Thoracic aorta (tissue), 2 donors: Measurements from ENCODE around the gene TEX51. TPM values are rescaled to one million over a fixed set of nuclear protein-coding genes. Genes with fewer than 3 reads are reported as not detected.

Experiments
- ATAC-seq: fragments of 150-250 bp; one replicate; pipeline ENCODE4 v1.8.0; 2017; ENCODE audit warnings: low read depth; ENCODE audit not compliant: insufficient number of reproducible peaks, low FRiP score
- DNase-seq: peaks from one replicate; pipeline ENCODE4 v3.0.0-alpha.2; 2020; ENCODE audit warnings: low spot score
- H3K27ac ChIP-seq, 2 donors: fragments of 200-600 bp; sonication (generic); 1 replicate in 1 of 2; 2 replicates in 1 of 2; pipeline ENCODE4 v1.5.1; 2016; ENCODE audit warnings: mild to moderate bottlenecking in 2 of 2, moderate library complexity in 2 of 2
- H3K27me3 ChIP-seq: fragments of 200-600 bp; sonication (generic); replicated peaks from 2 replicates; pipeline ENCODE4 v1.6.0; 2016; ENCODE audit warnings: mild to moderate bottlenecking; ENCODE audit not compliant: insufficient read depth
- H3K36me3 ChIP-seq: fragments of 200-600 bp; sonication (generic); one replicate; pipeline ENCODE4 v1.5.1; 2016
- H3K4me1 ChIP-seq, 2 donors: fragments of 200-600 bp; sonication (generic); 1 replicate in 1 of 2; 2 replicates in 1 of 2; pipeline versions ENCODE4 v1.5.1 to v1.6.0; 2016; ENCODE audit warnings: low read depth in 2 of 2, mild to moderate bottlenecking in 1 of 2; ENCODE audit not compliant: control insufficient read depth in 1 of 2
- H3K4me3 ChIP-seq: fragments of 200-600 bp; sonication (generic); 2 replicates; pipeline ENCODE4 v1.5.1; 2016; ENCODE audit warnings: mild to moderate bottlenecking
- H3K9me3 ChIP-seq: fragments of 200-600 bp; sonication (generic); 2 replicates; pipeline ENCODE4 v1.5.1; 2016
- total RNA-seq, 2 donors: library from RNA; depleted of rRNA; stranded (reverse); fragments of >200 nt; gene quantifications; one replicate each; pipeline versions ENCODE4 v1.1.0 to v1.2.3, GENCODE V29; 2016
- TF ChIP-seq, protein P1 (sequence below): fragments of 200-600 bp; sonication (generic); IDR thresholded peaks from one replicate; pipeline ENCODE4 v1.5.1; 2019; ENCODE audit warnings: antibody characterized with exemption

TEX51 gene
- total RNA-seq, 2 donors from 2014 or later = not detected

DNA sequence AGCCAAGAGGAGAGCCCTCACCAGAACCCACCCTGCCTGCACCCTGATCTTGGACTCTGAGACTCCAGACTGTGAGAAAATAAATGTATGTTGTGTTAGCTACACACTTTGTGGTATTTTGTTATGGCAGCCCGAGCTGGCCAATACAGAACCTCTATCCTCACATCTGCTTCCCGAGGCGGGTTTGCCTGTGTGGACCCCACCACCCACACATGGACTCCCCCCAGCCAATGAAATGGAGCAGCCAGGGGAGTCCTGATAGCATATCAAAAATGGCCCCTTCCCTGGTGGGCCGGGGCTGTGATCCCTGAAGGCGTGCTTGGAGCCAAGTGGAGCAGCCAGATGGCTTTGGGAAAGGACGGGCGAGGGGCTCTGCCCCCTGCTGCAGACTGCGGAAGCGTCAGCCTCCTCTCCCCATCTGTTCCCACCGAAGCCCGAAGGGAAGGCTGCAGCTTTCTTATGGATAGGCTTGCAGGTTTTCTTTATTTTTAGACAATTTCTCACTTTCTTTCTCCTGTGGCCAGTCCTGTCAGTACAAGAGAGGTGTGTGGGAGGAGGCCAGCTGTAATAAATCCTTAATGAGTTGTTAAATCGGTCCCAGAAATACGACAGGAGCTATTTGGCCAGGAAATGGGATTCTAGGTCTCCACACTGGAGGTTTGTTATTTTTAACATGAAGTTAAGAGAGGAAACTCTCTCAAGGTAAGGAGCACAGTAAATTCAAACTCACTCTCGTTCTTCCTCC, 34.4 kb downstream of the TEX51 start:
- Histone ChIP-seq H3K36me3 (no peaks in the 10 kb centered on the region), H3K27ac (no peak overlapping the region), H3K9me3 (no peaks in the 10 kb centered on the region), H3K27me3 (no peaks in the 10 kb centered on the region), H3K4me3 (no peak overlapping the region), H3K4me1 (no peaks in the 10 kb centered on the region)
- TF ChIP-seq, protein P1, sequence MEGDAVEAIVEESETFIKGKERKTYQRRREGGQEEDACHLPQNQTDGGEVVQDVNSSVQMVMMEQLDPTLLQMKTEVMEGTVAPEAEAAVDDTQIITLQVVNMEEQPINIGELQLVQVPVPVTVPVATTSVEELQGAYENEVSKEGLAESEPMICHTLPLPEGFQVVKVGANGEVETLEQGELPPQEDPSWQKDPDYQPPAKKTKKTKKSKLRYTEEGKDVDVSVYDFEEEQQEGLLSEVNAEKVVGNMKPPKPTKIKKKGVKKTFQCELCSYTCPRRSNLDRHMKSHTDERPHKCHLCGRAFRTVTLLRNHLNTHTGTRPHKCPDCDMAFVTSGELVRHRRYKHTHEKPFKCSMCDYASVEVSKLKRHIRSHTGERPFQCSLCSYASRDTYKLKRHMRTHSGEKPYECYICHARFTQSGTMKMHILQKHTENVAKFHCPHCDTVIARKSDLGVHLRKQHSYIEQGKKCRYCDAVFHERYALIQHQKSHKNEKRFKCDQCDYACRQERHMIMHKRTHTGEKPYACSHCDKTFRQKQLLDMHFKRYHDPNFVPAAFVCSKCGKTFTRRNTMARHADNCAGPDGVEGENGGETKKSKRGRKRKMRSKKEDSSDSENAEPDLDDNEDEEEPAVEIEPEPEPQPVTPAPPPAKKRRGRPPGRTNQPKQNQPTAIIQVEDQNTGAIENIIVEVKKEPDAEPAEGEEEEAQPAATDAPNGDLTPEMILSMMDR = no peak
- no peak for ATAC-seq
- no peak for DNase-seq

DNA sequence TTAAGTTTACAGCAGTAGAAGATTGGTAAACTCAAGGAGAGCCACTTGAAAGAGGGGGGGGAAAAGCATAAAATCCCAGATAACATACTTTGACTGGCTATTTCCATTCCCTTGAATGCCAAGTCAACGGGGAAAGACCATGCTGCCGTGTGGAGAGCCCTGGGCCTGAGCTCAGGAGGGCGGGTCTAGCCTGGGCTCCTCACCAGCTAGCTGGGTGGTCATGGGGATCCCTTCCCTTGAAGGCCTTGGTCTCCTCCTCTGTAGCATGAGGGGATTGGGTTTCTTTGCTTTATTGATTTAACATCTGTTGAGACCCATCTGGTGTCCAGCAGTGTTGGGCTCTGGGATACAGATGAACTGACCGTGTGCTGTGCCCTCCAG, 35.0 kb downstream of the TEX51 start:
- Histone ChIP-seq H3K36me3 (no peaks in the 10 kb centered on the region), H3K4me1 (no peaks in the 10 kb centered on the region), H3K9me3 (no peaks in the 10 kb centered on the region), H3K27ac (no peak overlapping the region), H3K4me3 (no peak overlapping the region), H3K27me3 (no peaks in the 10 kb centered on the region)
- DNase-seq (no peak), ATAC-seq (no peak)
- TF ChIP-seq, protein P1 = no peak

DNA sequence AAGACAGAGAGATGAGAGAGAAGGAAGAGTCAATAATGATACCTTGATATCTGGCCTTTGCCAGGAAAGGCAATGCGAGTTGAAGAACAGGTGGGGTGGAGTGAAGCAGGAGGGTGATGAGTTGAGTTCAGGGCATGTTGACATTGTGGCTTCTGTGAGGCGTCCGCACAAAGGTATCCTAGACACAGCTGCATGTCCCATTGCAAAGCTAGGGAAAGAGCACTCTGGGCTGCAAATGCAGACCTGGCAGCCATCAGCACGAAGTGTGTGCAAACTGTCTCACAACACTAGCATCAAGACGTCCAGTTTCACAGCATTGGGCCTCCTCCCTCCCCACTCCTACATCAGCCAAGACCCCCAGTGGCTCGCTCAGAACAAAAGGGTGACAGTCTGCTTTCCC, 36.1 kb downstream of the TEX51 start:
- Histone ChIP-seq H3K4me3 (no peak overlapping the region), H3K27me3 (no peaks in the 10 kb centered on the region), H3K27ac (no peak overlapping the region), H3K36me3 (no peaks in the 10 kb centered on the region), H3K4me1 (no peaks in the 10 kb centered on the region), H3K9me3 (no peaks in the 10 kb centered on the region)
- TF ChIP-seq, protein P1 = no peak
- DNase-seq = no peak
- no peak for ATAC-seq

DNA sequence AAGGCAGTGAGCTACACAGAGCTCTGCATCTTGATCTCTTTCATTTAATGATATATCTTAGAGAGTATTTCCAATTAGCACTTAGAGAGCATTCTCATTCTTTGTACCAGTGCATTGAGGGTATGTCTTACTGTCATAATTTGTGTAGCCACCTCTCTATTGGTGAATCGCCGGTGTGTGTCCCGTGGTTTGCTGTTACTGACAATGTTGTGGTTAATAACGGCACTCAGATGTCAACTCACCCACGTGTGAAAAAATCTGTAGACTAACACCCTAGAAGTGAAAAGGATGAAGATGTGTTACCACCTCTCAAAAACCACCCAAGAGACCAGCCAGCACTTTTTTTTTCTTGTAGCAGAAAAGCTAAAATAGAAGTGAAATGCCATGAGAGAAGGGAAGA, 37.1 kb downstream of the TEX51 start:
- DNase-seq (no peak), ATAC-seq (no peak)
- TF ChIP-seq, protein P1 = no peak

DNA sequence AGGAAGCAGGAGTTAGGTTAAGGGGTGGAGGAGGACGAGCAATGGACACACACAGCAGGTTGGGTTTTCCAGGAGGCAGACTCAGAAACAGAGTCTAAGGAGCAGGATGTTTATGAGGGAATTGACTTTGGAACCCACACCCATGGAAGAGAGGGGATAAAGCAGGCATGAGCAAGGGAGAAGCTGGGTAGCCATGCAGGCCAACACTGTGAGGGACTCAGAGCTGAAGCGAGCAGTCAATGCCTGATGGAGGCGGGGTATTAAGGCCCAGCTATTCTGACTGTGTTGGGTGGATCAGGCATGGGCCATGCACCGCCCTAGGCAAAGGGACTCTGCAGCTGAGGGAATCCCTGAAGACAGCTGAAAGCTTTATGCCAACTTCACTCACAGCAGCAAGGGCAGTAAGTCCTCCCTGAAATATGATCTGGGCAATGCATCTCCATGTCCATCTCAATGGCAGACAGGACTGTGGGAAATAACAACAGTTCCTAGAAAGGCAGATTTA, 37.6 kb downstream of the TEX51 start:
- Histone ChIP-seq H3K36me3 (no peaks in the 10 kb centered on the region), H3K4me3 (no peak overlapping the region), H3K27me3 (no peaks in the 10 kb centered on the region), H3K27ac (no peak overlapping the region), H3K9me3 (no peaks in the 10 kb centered on the region), H3K4me1 (no peaks in the 10 kb centered on the region)
- TF ChIP-seq, protein P1 = no peak
- ATAC-seq = no peak
- DNase-seq = no peak

More for the DNA sequence above, 37.1 kb downstream of the TEX51 start:
- Histone ChIP-seq H3K4me3 (no peak overlapping the region), H3K9me3 (no peaks in the 10 kb centered on the region), H3K4me1 (no peaks in the 10 kb centered on the region), H3K36me3 (no peaks in the 10 kb centered on the region), H3K27me3 (no peaks in the 10 kb centered on the region), H3K27ac (no peak overlapping the region)
